ENCODE data around the gene KRT6A.
"Not testable (repeated sequence)": the region's sequence is repeated elsewhere in the genome, so short reads cannot be mapped to it uniquely, and the experiment has no call there.

The KRT6A gene

DNA sequence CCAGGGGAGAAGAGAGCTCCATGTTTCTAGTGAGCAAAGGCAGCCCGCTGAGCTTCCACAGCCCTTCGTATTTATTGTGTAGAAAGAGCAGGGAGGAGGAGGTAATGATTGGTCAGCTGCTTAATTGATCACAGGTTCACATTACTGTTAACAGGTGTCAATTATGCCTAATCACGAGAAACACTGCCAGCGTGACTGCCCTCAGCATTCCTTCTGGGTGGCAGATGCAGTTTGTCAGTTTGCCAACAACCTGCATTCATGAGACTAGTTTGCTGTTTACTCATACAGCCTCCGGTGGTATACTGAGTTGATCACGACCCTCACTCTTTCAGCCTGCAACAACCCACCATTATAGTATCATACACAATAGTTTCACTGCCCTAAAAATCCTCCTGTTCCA, 7.5 kb upstream of the KRT6A start:
- not testable (repeated sequence) for DNase-seq

DNA sequence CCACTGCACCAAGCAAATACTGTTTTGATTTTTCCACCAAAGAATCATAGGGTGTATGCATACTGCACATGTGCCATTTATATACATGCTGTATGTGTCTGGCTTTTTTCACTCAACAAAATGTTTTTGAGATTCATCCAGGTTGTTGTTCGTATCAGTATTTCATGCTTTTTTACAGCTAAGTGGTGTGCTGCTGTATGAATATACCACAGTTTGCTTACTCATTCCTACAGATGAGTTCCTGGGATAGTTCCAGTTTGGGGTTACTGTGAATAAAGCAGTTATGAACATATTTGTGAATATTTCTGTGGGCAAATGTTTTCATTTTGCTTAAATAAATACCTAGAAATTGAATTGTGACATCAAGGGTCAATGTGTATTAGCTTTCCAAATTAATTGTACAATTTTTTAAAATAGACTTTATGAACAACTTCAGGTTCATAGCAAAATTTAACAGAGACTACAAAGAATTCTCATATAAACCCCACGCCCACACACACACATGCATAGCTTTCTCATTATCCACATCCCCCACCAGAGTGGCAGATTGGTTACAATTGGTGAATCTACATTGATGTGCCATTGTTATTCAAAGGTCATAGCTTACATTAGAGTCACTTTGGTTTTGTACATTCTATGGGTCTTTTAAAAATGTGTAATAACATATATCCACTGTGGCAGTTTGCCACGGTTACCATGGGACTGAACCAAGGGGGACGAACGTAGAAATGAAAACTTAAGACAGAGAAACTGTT, 6.9 kb upstream of the KRT6A start:
- no peak for DNase-seq

DNA sequence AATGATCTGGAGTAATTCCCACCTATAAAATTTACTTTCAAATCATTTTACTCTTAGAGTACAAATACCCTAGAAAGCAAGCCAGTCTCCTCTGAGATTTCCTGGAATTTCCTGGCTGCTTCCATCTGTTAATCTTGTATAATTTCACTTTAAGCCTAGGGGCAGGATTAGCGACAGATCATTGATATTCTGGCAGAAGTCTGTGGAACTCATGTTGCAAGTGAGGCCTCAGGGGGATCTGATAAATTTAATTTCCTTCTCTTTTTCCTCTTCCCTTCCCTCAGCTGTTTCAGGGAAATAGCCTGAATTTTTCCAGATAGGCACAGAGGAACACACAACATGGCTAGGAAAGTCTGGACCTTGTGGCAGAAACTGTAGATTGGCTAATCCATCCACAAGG, 5.9 kb upstream of the KRT6A start:
- DNase-seq: no peak

DNA sequence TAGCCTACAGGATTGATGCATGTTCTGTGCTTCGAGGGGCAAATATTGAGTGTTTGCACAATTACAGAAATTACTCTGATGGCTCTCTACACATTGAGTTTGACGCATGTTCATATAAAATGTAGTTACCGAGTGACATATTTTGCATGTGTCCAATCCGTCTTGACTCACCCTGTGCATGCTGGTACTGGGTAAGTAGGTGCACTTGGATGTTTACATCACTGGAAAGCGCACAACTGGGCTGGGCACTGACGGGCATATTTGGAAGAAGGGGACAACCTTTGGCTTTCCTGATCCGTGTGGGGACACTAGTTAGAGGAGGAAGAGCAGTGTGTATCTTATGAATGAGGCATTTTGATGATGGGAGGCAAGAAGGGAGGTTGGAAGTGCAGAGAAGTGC, 4.9 kb upstream of the KRT6A start:
- DNase-seq: no peak

DNA sequence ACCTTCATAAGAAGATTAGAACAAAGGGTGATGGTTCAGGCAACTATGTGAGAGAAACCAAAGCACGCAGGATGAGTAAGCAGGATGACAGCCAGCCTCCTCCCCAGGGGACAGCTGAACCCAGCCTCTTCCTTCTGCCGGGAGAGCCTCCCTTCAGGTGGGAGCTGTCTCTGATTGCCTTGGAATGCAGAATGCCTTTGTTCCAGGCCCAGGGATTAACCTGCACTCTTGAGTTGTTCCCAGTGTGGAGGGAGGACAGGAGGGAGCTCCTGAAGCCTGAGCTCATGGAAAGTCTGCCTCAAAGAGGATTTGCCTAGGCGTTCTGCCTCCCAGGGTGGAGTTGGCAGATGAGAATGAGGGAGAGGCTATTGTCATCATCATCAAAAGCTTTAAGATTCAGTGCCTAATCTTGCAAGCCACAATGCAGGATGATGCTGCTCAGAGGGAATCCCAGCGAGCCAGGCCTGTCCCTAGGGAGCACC, 3.6 kb upstream of the KRT6A start:
- no peak for DNase-seq

DNA sequence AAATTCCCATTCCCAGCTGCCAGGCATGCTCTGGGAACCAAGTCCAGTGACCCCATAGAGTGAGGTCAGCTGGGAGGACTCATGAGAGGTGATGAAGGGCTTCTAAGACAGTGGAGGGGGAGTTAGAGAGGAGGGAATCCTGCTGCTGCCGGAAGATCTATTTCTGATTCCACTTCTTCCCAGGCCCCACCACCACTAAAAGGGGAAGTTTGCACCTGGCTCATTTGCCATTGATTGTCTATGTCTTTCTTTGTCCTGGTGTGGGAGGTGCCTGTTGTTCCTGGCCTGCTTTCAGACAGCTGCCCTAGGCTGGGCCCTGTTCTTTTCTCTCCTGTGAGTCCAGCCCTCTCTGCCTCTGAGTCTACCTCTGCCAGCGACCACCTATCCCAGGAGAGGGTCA, 3.0 kb upstream of the KRT6A start:
- DNase-seq: no peak

DNA sequence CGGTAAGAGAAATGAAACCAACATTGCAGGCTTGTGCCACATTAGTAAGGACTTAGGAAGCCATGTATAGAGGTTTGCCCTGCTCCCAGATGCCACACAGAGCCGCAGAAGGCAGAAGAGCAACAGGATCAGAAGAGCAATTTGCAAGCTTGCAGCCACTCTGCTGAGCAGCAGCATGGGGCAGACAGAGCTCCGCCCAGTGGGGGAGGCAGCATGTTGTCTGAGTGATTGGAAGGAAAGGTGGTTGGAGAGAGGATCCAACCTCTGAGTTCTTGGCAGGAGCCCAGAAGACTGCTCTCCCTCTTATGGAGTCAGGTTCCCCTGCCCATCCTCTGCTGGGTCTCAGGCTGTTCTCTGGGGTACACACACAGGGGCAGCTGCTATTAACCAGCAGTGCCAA, 2.3 kb upstream of the KRT6A start:
- DNase-seq: no peak

DNA sequence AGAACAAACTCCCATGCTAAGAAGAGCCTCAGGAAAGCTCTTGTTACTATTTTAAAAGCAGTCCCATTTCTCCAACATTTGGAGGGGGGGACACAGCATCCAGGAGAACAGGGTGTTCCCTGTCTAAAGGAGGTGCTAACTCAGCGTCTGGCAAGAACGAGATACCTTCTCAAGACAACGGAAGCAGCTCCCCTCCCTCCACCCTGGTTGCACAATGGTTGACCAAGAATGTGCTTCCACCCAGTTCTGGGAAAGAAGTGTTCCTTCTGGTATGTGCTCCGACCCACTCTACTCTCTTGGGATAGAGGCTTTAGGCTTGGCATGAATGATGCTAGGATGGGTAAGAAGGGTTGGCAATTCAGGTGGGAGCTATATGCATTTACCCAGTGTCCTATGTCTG, 1.5 kb upstream of the KRT6A start:
- DNase-seq: no peak

DNA sequence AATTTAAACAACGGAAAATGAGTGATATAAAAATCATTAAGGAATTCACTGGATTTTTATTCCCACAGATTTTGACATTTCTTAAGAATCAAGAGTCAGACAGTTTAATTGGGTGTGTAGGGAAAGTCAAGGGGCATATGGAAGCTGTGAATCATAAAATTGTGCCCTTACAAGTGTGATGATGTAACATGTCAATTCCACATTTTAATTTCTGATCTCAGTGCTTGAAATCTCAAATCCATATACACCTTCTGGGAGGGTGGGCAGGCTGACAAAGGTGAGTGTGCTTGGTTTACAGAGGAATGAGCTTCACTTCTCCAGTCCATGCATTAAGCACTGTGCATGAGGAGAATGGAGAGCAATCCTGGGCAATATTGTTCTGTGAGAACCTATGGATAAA, 1.0 kb upstream of the KRT6A start:
- DNase-seq: no peak

DNA sequence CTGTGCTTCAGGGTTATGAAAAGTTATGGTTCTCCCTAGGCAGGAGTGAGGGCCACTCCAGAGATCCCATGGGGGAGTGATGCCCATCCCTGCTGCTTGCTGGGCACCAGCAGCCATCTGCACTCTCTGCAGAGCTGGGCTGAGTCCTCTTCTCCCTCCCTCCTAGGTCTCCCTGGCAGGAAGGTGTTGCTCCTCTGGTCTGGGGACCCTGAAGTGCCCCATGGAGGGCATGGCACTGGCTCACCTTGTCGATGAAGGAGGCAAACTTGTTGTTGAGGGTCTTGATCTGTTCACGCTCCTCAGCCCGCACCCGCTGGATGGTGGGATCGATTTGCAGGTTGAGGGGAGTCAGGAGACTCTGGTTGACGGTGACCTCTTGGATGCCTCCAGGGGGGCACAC, 652 bp downstream of the KRT6A start:
- DNase-seq: not testable (repeated sequence)

DNA sequence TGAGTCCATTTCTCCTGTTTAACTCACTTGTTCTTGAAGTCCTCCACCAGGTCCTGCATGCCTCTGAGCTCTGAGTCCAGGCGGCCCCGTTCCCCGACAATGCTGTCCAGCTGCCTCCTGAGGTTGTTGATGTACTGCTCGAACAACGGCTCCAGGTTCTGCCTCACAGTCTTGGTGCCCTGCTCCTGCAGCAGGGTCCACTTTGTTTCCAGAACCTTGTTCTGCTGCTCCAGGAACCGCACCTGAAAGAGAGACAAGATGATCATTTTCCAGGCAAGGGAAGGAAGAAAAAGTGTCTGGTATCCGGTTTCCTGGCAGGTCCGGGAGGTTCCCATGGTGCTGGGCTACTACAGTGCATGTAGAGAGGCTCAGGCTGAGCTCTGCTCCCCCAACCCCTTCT, 1.6 kb downstream of the KRT6A start:
- DNase-seq: not testable (repeated sequence)

DNA sequence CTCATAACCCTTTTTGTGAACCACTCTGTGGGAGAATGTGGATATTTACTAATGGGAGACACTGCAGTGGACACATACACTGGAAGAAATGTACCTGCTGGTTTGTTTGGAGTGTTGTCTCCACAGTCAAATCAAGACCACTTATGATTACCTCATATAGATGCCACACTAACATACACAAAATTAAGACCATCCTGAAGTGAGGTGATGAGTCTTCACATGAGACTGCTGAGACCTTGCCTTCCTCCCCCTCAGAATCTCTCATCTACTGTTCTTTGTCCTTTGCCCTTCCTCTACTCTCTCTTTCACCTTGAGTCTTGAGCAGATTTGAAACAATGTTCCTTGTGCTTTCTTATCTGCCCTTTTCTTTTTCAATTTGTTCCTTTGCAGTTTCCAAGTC, 4.3 kb downstream of the KRT6A start:
- DNase-seq: no peak

DNA sequence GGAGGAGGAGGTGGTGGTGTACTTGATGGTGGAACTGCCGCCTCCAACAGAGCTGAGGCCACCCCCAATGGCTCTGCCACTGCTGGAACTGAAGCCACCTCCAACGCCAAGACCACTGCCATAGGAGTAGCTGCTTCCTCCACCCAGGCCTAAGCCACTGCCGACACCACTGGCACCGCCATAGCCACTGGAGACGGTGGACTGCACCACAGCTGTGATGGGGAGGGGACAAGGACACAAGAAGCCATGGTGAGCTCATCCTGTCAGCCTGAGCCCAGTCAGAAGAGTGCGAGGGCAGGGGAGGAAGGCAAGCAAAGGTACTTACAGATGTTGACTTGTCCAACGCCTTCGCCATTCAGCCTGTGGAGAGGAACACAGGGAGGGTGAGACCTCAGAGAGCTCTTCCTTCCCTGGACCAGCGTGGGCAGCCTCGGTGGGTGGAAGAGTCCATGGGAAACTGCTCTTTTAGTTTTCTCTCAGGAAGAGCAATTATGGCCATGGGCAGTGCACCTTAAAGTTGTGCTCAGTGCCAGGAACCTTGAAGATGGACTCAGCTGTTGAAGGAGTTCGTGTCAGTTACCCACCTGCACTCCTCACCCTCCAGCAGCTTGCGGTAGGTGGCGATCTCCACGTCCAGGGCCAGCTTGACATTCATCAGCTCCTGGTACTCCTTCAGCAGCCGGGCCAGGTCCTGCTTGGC, 5.2 kb downstream of the KRT6A start:
- DNase-seq: not testable (repeated sequence)

DNA sequence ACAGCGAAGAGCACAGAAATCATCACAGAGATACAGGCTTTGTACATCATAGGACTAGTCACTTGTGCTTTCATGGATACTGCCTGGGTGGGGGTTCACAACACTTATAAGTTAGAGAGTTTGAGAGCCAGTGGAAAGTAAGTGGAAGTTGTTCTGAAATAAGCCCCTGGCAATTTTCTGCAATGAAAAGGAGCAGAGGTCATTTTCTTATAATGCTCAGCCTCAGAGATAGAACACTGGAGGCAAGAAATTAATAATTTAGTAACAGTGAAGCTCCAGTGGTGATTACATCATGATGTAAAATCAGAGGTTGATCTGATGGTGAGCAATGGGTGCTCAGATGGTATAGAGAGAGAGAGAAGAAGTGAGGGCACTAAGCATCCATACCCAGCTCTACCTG, 5.8 kb downstream of the KRT6A start:
- no peak for DNase-seq

DNA sequence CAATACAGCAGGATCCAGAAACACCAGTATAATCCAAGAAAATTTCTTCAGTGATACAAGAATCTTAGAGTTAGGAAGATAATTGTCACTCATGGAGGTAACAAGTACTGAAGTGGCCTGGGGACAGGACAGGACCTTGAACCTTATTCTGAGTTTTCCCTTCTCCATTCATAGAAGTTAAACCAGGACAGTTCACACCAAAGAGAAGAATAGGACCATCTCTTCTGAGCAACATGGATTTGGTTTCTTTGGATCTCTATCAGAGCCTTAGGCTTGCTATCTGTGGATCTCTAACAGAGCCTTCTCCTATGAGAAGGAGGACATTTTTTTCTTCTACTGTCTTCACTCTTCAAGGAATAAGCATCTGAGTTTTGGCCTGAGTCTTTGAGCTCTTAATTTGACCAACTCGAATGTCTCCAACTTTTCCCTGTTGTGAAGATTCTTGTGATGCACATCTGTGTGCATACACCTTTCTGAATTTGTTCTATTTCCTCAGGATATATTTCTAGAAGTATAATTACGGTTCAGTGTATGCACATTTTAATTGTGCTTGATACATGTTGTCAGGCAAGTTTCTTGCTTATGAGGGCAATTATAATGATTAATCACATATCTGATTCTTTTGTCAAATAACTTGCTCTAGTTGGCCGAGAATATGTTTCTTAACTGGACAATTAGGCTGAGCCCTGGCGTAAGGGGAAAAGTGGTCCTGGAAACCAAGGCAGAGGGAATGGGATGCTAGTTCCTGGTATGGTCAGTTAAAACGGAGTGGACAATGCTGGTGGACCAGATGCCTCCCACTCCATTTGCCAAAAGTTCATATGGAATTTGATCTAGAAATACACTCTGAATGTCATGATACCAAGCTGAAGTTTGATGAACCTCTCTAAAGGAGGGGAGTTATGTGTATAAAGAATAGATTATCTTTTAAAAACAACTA, 6.6 kb downstream of the KRT6A start:
- no peak for DNase-seq

DNA sequence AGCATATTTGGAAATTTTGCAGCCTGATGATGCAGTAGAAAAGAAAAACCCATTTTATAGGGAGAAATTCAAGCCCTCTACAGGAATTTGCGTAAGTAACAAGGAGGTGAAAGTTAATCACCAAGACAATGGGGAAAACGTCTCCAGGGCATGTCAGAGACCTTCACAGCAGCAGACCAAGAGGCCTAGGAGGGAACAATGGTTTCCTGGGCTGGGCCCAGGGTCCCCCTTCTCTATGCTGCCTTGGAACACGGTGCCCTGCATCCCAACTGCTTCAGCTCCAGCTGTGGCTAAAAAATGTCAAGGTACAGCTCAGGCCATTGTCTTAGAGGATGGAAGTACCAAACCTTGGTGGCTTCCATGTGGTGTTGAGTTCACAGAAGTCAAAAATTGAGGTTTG, 13.0 kb downstream of the KRT6A start:
- no peak for DNase-seq

DNA sequence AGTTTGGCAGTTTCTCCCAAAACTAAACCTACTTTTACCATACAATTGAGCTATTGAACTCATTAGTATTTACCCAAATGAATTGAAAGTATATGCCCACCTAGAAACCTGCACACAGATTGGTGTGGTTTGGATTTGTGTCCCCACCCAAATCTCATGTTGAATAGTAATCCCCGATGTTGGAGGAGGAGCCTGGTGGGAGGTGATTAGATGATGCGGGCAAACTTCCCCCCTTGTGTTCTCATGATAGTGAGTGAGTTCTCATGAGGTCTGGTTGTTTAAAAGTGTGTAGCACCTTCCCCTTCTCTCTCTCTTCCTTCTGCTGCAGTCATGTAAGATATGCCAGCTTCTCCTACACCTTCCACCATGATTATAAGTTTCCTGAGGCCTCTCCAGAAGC, 15.4 kb downstream of the KRT6A start:
- no peak for DNase-seq

DNA sequence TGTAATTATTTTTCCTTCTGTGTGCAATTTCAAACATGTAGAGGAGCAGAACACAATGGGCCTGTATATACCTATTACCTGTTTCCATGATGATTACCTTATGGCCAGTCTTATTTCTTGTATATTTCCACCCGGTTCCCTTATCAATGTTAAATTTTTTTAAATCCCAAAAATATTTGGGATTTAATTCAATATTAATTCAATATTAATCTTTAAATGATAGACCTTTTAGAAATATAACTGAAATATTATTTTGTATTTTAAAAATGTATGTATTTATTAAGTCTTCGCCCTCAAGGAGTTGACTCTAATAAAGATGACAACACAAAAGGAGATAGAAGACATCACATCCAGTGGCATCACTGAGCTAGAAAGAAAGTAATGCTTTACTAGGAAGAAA, 18.8 kb downstream of the KRT6A start:
- DNase-seq: no peak

DNA sequence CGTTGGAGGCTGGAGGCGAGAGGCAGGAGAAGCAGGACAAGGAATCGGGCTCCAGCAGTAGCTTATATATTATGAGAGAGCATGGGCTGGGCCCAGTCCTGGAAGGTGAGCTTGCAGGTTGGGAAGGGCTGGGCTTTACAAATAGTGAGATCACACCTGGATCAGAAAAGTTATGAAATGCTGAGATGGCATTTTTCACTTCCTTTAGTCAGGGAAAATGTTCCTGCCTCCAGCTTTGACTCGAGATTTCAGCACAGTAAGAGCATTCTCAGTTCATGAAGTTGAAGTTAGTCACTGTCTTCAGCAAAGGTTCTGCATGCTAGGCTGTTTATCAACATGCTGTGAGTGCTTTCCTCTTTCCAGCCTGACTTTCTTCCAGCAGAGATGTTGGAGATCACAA, 19.3 kb downstream of the KRT6A start, which contains the start of gene KRT6C:
TSS of gene KRT6C (minus strand) at position 38 of the 400 bp plus-strand sequence. CDS start 68 bp downstream, outside the sequence.
- DNase-seq: no peak

DNA sequence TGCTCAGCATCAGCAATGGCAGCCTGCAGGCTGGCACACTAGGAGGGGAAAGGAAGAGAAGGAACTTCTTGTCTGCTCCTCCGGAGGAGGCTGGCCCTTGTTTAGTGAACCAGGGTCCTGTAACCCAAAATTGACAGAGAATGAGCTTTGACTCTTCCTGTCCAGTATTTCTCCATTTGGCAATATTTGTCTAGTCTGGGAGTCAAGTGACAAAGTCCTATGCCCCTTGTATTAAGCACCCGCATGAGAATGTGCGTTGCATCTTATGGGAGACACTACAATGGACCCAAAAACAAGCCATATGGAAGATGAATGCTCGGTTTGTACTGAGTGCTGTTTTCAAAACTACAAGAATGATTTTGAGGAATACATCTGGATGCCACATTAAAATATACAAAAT, 23.2 kb downstream of the KRT6A start:
- no peak for DNase-seq

DNA sequence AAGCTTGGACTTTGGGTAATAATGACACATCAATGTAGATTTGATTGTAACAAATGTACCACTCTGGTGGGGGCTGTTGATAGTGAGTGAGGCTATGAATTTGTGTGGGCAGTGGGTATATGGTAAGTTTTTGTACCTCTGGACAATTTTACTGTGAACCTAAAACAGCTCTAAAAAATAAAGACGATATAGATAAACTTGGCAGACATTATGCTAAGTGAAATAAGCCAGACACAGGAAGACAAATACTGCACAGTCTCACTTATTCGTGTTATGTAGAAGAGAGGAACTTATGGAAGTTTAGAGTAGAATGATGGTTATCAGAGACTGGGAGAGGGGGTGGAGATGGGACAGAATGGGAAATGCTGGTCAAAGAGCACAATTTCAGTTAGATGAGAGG, 28.2 kb downstream of the KRT6A start:
- DNase-seq: no peak

DNA sequence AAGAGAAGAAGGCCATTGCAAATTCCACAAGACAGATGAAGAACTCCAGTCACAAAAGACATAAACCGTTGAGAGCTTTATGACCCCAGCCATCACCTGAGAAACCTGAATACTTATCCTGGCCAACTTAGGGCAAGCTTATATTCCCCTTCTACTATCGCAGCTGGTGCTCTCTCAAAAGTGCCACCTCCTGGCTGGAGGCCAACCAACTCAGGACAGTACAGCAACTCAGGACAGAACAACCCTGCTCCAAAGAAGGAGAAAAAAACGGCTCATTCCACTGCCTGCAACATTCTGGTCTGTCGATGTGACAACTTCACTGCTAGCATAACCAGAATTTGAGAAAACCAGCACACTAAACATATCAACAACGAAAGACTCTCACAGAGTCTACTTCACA, 31.4 kb downstream of the KRT6A start:
- DNase-seq: no peak

DNA sequence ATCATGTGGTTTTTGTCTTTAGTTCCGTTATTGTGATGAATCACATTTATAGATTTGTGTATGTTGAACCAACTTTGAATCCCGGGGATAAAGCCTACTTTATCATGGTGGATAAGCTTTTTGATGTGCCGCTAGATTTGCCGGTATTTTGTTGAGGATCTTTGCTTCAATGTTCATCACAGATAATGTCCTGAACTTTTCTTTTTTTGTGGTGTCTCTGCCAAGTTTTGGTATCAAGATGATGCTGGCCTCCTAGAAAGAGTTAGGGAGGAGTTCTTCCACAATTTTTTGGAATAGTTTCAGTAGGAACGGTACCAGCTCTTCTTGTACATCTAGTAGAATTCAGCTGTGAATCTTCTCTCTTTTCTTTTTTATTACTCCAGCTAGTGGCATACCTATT, 34.2 kb downstream of the KRT6A start:
- no peak for DNase-seq

Measured in T-helper 1 cell (primary cell).